PC-9 (cell line): Measurements from ENCODE around the gene COL5A2. TPM values are rescaled to one million over a fixed set of nuclear protein-coding genes. Genes with fewer than 3 reads are reported as not detected.

Experiments
- BruUV-seq: library from RNA; stranded (reverse); fragments of 400-500 nt; replicated peaks from 2 replicates; lab custom pipeline; 2021; lab: Mats Ljungman, UMichigan
- CTCF ChIA-PET: fragments of 300-600 bp; sonication (Branson Sonifier 250); formaldehyde crosslinking; loops from one replicate; lab custom pipeline; 2022; ENCODE audit warnings: antibody characterized with exemption; lab: Charles Lee
- POLR2A ChIA-PET: fragments of 300-600 bp; sonication (Branson Sonifier 250); formaldehyde crosslinking; loops from one replicate; lab custom pipeline; 2022; ENCODE audit warnings: antibody characterized with exemption; ENCODE audit not compliant: unreplicated experiment; lab: Charles Lee
- DNase-seq, 2 experiments: peaks; one replicate each; pipeline versions ENCODE4 v3.0.0 to v3.0.0-alpha.2; 2015 to 2022; ENCODE audit warnings: mixed read lengths in 1 of 2
- H2AFZ ChIP-seq: fragments of 200-600 bp; sonication (generic); 2 replicates; pipeline ENCODE4 v1.8.1; 2017; ENCODE audit warnings: antibody characterized with exemption
- H3F3A ChIP-seq: fragments of 200-600 bp; sonication (generic); 2 replicates; pipeline ENCODE4 v1.8.1; 2017; ENCODE audit warnings: antibody characterized with exemption, mild to moderate bottlenecking, low read depth; ENCODE audit not compliant: insufficient read depth
- H3K27ac ChIP-seq: fragments of 200-600 bp; sonication (generic); 2 replicates; pipeline ENCODE4 v1.6.1; 2016; ENCODE audit warnings: mixed run types
- H3K27me3 ChIP-seq: fragments of 200-600 bp; sonication (generic); 2 replicates; pipeline ENCODE4 v1.6.1; 2016; ENCODE audit warnings: low read depth, mixed run types; ENCODE audit not compliant: insufficient read depth
- H3K36me3 ChIP-seq: fragments of 200-600 bp; sonication (generic); 2 replicates; pipeline ENCODE4 v1.6.1; 2016; ENCODE audit warnings: low read depth, mixed run types
- H3K4me1 ChIP-seq: fragments of 200-600 bp; sonication (generic); replicated peaks from 2 replicates; pipeline ENCODE4 v1.6.1; 2016; ENCODE audit warnings: mixed run types; ENCODE audit not compliant: insufficient read depth
- H3K4me2 ChIP-seq: fragments of 200-600 bp; sonication (generic); 2 replicates; pipeline ENCODE4 v1.6.1; 2017; ENCODE audit warnings: mixed run types
- H3K4me3 ChIP-seq: fragments of 200-600 bp; sonication (generic); 2 replicates; pipeline ENCODE4 v1.6.1; 2016; ENCODE audit warnings: mixed run types
- H3K79me2 ChIP-seq: fragments of 200-600 bp; sonication (generic); 2 replicates; pipeline ENCODE4 v1.6.1; 2017; ENCODE audit warnings: low read depth, mixed run types
- H3K9me2 ChIP-seq: fragments of 200-600 bp; sonication (generic); 2 replicates; pipeline ENCODE4 v1.8.1; 2017; ENCODE audit warnings: mild to moderate bottlenecking; ENCODE audit not compliant: insufficient read depth
- H3K9me3 ChIP-seq: fragments of 200-600 bp; sonication (generic); 2 replicates; pipeline ENCODE4 v1.8.1; 2016; ENCODE audit warnings: low read depth; ENCODE audit not compliant: insufficient read depth
- H4K20me1 ChIP-seq: fragments of 200-600 bp; sonication (generic); 2 replicates; pipeline ENCODE4 v1.8.1; 2017; ENCODE audit not compliant: insufficient read depth
- CTCF ChIP-seq: fragments of 200-600 bp; sonication (generic); conservative IDR thresholded peaks from 2 replicates; pipeline ENCODE4 v1.6.1; 2017; ENCODE audit warnings: mixed run types, antibody characterized with exemption, mild to moderate bottlenecking, moderate library complexity
- EZH2 ChIP-seq: fragments of 200-600 bp; sonication (generic); IDR thresholded peaks from 2 replicates; pipeline ENCODE4 v1.8.0; 2017; ENCODE audit warnings: antibody characterized with exemption, low read depth
- intact Hi-C: fragments of 100-400 bp; cut with micrococcal nuclease; formaldehyde crosslinking; loops from one replicate; pipeline ENCODE4 v1.10.0; 2022; ENCODE audit not compliant: unreplicated experiment
- total RNA-seq: library from RNA; stranded (reverse); gene quantifications from 2 replicates; pipeline ENCODE4 v1.2.3, GENCODE V29; 2021

The COL5A2 gene
- total RNA-seq, 1 experiment from 2014 or later = 0.55 TPM

- intact Hi-C loops = no loop called here
- no peak for DNase-seq
- no peak for TF ChIP-seq EZH2
- TF ChIP-seq CTCF = no peak
These were observed 49.6 kb downstream of the COL5A2 start for GRCh38 chr2:189129971-189130370.

DNA sequence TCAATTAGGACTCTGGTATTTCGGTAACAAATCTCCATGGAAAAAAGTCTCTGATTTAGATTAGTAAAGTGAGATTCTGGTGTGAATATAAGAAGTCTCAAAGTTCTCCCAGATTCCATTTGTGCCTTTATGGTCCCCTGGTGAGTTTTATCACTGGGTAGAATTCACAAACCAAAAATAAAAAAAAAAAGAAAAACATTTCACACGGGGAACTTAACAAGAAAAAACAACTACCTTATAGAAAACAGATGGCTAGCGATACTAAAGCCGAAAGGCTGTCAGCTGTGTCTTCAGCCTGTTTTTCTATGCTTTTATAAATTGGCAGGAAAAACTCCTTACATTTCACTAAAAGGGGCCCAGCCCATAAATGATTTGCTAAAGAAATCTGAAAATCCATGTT lies 50.6 kb downstream of the COL5A2 start:
- intact Hi-C loops = no loop called here
- no peaks in the 10 kb centered on the region for H3K4me1 ChIP-seq

More at GRCh38 chr2:189129971-189130370, 49.6 kb downstream of the COL5A2 start:
- Histone ChIP-seq H3F3A (no peaks in the 10 kb centered on the region), H3K9me3 (no peaks in the 10 kb centered on the region), H3K9me2 (peaks cover 6% of the 10 kb centered on the region; the same call in 1 of the 2 replicates), H4K20me1 (no peaks in the 10 kb centered on the region), H3K79me2 (no peaks in the 10 kb centered on the region), H3K4me3 (no peak overlapping the region), H3K4me2 (no peak overlapping the region), H3K27ac (no peak overlapping the region), H2AFZ (no peak overlapping the region), H3K4me1 (no peaks in the 10 kb centered on the region), H3K27me3 (no peaks in the 10 kb centered on the region), H3K36me3 (no peaks in the 10 kb centered on the region)
- ChIA-PET POLR2A (no interaction called here), CTCF (no interaction called here)
- BruUV-seq = no TSS peak

GRCh38 chr2:189127756-189128155 lies 51.8 kb downstream of the COL5A2 start:
- CTCF ChIA-PET = no interaction called here
- Histone ChIP-seq H3K9me3 (no peaks in the 10 kb centered on the region), H3F3A (no peaks in the 10 kb centered on the region), H3K4me1 (no peaks in the 10 kb centered on the region), H3K9me2 (peaks cover 6% of the 10 kb centered on the region; the same call in 1 of the 2 replicates), H3K36me3 (no peaks in the 10 kb centered on the region), H3K4me2 (no peak overlapping the region), H3K27me3 (no peaks in the 10 kb centered on the region), H2AFZ (no peak overlapping the region), H3K79me2 (no peaks in the 10 kb centered on the region), H3K27ac (no peak overlapping the region), H3K4me3 (no peak overlapping the region), H4K20me1 (no peaks in the 10 kb centered on the region)
- intact Hi-C loops = no loop called here
- BruUV-seq = no TSS peak
- DNase-seq = no peak
- no peak for TF ChIP-seq CTCF
- no peak for TF ChIP-seq EZH2
- POLR2A ChIA-PET = no interaction called here

More for the DNA sequence above, 50.6 kb downstream of the COL5A2 start:
- Histone ChIP-seq H3K79me2 (no peaks in the 10 kb centered on the region), H3K27me3 (no peaks in the 10 kb centered on the region), H2AFZ (no peak overlapping the region), H3K4me3 (no peak overlapping the region), H4K20me1 (no peaks in the 10 kb centered on the region), H3F3A (no peaks in the 10 kb centered on the region), H3K9me2 (peaks cover 6% of the 10 kb centered on the region; the same call in 1 of the 2 replicates), H3K9me3 (no peaks in the 10 kb centered on the region), H3K36me3 (no peaks in the 10 kb centered on the region), H3K4me2 (no peak overlapping the region), H3K27ac (no peak overlapping the region)
- ChIA-PET POLR2A (no interaction called here), CTCF (no interaction called here)
- BruUV-seq = no TSS peak
- DNase-seq = no peak
- TF ChIP-seq EZH2 = no peak
- no peak for TF ChIP-seq CTCF
